Measurements from ENCODE around the gene PCDH12.

The PCDH12 gene

DNA sequence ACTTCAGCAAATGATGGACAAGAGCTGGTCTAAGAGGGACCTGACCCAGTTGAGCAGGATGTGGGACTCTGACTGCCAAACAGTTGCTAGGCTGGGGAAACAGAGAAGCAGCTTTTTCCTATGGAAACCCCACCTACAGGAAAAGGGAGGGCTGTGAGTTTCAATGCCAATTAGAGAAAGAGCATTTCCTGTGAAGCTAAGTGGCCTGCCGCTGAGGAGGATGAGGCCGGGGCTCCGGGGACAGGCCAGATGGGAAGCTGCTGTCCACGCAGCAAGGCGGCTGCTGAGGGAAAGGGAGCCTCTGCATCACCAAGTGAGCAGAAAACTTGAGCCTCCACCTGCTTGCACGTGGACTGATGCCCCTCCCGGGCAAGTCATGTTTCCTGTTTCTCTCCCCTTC lies at the start of gene PCDH12:
TSS of gene PCDH12 (minus strand) at position 90 of the 400 bp plus-strand sequence. CDS start 351 bp downstream, outside the sequence.
- no peak for DNase-seq (ENCODE audit: low read depth, low spot score)

DNA sequence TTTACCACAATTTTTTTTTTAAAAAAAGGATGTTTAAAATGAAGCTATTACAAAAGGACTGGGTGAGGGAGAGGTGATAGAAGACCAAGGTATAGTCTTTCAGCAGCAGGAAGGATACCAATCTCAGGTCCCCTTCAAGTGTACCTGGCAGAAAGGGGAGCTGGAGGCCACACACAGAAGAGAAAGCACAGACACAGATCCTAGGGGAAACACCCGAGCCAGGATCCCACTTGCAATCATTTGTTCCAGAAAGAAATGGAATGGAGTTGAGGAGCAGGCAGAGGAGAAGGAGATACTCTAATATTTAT lies 49.2 kb upstream of the PCDH12 start:
- DNase-seq (ENCODE audit: low read depth, low spot score): no peak

DNA sequence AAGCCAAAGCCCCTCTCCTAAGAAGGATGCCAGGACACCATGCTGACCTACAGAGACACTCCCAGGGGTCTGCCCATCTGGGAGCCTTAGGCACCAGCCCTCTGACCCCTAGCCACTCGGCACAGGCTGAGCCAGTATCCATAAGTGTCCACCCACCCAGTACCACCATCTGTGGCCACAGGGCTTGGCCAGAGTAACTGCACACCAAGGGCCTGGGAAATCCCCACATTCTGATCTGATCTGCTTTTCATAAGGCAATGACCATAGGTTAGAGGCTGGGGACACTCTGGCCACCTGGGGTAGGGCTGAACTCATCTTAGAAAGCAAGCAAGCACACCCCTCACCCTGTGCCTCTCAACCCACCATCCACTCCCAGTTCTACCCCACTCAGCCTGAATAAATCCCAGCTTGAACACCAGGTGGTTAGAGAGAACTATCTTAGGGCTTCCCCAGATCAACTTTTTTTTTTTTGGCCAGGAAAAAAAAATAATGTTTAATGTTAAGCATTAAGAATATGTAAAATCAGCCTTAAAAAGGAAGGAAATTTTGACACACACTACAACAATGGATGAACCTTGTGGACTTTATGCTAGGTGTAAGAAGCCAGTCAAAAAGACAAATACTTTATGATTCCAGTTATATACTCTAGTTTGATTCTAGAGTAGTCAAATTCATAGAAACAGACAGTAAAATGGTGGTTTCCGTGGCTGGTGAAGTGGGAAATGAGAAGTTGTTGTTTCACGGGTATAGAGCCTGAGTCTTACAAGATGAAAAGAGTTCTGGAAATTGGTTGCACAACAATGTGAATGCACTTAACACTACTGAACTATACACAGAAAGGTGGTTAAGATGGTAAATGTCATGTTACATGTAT lies 48.6 kb upstream of the PCDH12 start:
- no peak for DNase-seq (ENCODE audit: low read depth, low spot score)

DNA sequence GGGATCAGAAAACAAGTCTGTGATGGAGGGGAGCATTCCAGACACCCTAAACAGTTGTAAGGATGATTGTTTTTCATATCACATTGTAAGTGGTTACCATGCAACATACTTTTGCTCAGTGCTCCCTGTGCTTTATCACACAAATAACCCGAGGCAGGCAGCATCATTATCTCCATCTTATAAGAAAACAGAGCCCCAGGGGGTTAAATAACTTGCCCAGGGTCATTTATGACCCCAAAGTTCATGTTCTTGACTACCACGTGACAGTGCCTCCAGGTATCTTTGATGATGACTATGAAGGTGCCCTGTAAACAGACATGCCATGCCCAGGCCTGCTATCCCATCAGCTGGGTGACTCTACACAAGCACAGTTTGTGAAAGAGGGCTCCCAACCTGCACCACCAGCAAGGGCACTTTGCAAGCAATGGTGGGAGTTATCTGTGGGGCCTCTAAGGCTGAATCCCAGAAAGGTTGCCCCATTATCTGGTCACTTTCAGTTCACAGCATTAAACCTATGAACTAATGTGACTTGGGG lies 45.3 kb upstream of the PCDH12 start:
- DNase-seq (ENCODE audit: low read depth, low spot score): no peak

DNA sequence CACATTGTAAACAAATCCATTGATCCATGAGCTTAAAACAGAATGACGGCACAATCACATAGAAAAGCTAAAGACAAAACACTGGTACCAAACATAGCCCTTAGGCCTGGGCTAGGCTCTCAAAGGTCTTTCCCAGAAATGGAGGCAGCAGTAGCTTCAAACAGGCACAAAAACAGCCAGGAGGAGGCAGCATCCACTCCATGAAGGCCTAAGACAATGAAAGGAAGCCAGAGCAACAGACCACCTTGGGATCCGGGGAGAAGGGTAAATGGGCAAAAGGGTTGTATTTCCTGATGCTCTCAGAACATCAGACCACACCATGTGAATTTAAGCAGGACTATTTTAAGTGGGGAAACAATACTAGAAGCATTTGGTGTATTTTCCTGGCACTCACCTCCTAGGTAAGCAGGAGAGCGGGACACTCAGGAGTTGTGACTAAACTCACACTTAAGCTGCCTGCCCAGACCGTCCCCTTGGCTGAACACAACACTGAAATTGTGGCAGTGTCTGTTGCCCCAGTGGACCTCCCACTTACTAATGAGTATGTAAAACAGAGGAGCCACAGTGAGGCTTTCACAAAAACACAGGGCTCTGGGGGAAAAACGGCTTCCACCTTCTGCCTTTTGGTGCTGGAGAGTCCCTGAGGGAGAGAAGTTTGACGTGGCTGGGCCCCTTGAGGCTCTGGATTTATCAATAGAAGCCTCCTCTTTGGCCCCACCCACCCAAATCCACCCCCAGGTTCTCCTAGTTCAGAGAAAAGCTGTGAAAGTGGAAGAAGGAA lies 42.9 kb upstream of the PCDH12 start:
- DNase-seq (ENCODE audit: low read depth, low spot score): no peak

DNA sequence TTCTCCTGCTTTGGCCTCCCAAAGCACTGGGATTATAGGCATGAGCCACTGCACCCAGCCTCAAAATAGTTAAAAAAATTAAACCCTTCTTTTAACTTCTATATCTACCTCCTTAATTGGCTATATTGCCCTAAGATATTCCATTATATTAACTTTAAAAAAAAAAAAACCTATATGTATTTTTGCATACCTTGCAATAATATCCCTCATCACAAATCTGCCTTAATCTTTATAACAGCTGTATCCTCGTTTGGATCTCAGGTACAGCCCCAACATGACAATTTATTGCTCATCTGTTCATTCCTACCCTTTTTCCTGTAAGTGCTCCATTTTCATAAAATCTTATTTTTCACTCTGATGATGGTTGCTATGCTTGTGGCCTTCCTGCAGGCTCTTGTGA lies 42.2 kb upstream of the PCDH12 start:
- no peak for DNase-seq (ENCODE audit: low read depth, low spot score)

DNA sequence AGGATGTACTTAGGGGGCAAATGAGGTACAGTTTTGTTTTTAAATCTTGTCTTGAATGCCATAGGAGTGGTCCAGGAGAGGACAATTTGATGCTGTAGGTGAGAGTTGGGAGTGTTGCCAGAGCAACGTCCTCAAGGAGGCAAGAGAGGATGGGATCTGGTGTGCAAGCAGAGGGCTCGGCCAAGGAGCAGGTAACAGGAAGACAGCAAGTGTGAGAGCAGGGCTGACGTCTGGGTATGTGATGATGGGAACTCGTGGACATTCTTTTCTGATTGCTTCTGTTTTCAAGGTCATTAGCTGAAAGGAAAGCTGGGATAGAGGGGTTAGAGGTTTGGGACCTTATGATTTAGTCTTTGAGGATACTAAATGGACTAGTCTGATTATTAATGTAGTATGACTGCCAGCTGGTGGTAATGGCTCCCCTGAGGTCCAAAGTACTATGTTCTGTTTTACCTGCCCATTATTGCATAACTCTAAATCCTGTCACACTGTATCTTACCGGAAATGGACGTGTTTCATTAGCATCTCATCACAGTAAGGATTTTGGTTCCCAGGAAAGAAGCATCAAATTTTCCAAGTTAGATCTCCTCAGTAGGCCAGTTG lies 39.5 kb upstream of the PCDH12 start:
- no peak for DNase-seq (ENCODE audit: low read depth, low spot score)

DNA sequence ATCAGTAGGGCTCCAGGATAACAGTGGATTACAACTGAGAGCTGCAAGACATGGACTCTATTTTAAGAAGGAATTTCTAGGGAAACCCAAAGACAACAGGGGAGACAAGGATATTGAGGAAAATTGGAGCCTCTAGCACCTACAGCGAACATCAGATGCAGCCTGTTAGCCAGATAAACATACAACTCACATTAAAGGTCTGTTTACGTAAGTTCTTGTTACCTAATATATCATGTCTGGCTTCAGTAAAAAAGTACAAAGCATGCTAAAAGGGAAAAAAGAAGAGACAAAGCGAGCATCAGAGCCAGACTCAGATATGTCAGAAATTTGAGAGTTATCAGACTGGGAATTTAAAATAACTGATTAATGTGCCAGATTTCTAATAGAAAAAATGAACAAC lies 37.7 kb upstream of the PCDH12 start:
- DNase-seq (ENCODE audit: low read depth, low spot score): no peak

DNA sequence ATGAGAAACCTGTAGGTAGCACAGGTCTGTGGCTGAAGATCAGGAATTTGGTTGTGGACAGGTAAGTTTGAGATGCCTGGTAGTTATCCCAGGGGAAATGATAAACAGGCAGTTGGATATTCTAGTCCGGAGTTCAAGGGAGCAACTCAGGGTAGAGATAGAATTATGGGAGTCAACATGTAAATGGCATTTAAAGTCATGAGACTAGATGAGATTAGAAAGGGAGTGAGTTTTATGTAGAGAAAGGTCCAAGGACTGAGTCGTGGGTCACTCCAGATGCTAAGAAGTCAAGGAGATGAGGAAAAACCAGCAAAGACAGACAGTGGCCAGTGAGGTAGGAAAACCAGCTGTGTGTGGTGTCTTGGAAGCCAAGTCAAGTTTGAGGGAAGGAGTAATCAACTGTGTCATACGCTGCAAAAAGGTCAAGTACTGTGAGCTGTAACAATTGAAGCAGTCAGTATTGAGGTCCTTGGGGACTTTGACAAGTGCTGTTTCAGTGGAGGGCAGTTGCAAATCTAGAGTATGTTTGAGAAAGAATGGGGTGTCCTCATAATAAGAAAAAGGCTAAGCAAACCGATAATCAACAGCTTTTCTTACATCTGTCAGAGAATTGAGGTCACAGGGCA lies 36.6 kb upstream of the PCDH12 start:
- no peak for DNase-seq (ENCODE audit: low read depth, low spot score)

DNA sequence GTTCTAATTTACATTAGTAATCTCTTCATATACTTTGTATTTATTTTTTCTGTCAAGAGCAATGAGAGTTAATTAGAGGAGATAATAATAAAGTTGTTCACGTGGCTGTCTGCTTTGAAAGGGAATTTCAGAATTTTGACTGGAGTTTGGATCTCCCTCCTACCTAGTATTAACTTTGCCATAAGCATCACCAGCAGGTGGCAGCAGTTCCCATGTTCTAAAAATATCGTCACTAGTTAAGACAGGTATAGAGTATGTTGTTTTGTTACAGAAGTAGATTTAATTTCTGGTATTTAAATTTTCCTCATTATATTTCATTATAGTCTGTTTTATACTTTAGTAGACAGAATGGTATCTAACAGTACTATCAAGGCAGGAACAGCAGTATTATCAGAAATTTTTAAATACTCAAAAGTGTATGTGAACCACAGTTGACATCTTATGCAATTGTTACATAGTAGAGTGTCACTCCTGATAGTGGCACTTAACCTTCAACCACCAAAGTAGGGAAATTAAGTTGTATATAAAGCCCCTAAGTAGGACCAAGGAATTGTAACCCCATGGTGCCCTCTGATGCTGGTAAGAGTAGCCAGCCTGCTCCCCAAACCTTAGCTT lies 34.5 kb upstream of the PCDH12 start:
- DNase-seq (ENCODE audit: low read depth, low spot score): no peak

DNA sequence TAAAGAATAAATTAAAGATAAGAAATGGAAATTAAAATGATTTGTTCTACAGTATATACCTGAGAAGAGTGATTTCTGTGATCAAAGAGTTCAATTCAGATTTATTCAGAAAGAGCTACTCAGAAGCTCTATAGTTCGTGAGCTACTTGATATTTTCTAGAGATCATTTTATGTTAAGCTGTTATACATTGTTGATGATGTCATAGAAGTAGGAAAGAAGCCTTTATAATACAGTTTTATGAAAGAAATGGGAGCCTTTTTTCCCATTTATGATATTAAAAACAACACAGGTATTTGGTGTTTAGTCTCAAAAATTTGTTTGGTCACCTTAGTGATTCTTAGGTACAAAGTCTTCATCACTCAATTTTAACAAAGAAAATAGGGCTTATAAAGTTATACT lies 31.7 kb upstream of the PCDH12 start:
- DNase-seq (ENCODE audit: low read depth, low spot score): no peak

DNA sequence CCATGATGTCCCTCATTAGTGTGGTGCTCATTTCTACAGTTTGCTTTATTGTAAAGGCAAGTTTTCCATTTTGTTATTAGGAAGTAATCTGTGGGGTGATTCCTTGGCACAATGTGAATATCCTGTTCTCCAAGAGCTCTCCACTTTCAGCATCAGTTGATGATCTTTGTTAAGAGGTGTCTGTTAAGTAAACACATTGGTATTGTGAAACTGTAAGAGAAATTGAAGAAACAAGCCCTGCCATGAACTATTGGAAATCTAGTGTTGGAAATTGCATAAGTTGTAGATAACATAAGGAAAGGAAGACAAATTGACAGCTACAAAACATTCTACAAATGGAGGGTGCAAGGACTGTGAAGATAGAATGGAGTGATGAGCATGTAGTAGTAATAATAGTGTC lies 28.1 kb upstream of the PCDH12 start:
- DNase-seq (ENCODE audit: low read depth, low spot score): no peak

DNA sequence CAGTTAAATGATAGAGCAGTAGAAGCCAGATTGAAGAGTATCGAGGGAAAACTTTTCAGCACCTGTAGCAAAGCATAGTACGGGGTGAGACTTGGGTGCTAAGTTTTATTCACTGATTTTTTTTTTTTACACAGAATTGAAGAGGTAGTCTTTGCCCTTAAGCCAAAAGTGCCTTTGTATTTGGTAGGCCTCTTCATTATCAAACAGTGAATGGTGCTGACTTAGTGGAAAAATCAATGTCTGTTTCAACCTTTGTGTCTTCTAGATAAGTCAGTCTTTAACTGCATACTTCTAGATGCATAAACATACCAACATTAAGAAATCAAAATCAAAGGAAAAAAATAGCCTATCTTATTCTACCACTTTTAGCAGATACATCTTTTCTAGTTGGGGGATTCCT lies 24.6 kb upstream of the PCDH12 start:
- no peak for DNase-seq (ENCODE audit: low read depth, low spot score)

DNA sequence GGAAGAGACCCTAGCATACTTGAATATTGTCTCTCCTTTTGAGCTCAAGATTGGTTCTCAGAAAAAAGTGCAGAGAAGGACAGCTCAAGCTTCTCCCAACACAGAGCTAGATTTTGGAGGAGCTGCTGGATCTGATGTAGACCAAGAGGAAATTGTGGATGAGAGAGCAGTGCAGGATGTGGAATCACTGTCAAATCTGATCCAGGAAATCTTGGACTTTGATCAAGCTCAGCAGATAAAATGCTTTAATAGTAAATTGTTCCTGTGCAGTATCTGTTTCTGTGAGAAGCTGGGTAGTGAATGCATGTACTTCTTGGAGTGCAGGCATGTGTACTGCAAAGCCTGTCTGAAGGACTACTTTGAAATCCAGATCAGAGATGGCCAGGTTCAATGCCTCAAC lies 20.4 kb upstream of the PCDH12 start:
- DNase-seq (ENCODE audit: low read depth, low spot score): no peak

DNA sequence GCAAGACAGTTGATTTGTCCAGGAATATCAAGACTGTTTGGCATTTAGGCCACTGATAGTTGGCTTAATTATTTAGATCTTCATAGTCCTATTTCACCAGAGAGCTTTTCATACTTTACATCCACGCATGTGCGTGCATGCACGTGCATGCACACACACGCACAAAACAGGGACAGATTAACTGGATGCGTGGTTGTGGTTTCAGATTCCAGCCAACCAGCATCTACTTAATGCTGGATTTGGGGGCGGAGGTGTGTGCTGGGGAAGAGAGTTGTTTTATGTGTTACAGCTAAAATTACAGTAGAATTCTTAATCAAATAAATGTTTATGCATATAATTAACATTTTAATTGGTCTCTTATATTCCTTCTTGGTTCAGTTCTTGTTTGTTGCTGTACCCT lies 18.2 kb upstream of the PCDH12 start:
- DNase-seq (ENCODE audit: low read depth, low spot score): no peak

DNA sequence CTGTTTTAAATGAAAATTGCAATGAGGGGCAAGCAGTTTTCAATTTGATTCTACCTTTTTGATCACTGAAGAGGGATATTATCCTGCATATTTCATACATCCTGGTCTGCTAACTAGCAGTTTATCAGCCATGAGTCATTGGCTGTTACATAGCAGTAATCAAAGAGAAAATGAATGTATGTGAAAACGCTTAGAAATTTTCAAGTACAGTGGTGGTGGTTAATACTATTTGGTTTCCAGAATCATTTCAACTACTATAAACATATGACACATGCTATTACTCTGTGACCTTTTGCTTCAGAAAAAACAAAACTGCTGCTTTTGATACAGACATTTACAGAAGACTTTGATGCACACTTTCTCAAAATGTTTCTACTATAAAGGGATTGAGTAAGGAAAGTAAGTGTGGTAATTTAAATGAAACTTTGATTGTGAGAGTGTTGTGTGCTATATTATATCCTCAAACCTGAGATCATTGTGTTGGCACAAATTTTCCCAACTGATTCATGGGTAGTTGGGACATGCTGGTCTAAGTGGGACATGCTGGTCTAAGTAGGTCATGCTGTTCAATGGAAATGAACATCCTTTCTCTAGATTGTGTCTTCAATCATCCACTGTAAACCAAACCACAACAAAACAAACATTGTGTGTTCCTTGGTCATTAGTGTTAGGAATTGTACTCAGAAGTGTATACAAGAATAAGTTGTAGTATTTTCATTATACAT lies 16.0 kb upstream of the PCDH12 start:
- no peak for DNase-seq (ENCODE audit: low read depth, low spot score)

DNA sequence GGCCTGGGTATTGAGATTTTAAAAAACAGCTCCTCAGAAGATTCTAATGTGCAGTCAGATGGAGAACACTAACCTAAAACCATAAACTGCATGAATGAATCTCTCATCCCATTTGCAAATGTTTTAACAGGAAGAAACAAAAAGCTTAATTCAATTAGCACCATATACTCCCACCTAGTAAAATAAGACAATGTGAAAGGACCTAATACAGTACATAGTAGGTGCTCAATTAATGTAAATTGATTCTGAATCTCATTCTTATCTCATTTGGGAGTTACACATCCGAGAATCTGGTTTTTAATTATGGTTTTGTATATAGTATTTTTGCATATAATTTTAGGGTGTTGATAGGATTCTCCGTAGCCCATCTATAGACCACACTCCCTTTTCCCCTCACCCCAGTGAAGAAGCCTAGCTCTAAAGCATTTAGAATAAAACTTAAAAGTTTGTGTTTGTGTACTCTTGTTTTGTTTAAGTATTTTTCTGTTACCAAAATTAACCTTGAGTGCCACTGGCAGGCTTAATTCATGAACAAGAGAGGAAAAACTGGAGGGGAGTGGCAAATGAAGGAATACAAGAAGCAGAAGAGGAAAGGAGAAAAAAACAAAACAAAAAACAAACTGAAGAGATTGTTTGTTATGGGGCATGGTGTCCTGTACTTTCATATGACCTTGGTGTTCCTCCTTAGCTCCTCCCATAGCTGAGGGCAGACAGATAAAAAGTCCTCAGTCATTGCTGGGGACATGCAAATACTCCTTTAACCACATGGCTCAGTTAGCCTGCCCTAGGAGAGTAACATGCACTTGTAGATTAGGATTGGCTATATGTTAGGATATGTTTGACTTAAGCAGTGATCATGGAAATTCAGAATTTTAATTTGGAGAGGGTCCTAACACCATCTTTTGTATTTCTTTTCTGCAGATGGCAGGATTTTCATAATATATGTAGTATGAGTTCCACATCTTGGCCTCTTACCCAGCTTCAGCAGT lies 12.1 kb upstream of the PCDH12 start:
- DNase-seq (ENCODE audit: low read depth, low spot score): no peak

DNA sequence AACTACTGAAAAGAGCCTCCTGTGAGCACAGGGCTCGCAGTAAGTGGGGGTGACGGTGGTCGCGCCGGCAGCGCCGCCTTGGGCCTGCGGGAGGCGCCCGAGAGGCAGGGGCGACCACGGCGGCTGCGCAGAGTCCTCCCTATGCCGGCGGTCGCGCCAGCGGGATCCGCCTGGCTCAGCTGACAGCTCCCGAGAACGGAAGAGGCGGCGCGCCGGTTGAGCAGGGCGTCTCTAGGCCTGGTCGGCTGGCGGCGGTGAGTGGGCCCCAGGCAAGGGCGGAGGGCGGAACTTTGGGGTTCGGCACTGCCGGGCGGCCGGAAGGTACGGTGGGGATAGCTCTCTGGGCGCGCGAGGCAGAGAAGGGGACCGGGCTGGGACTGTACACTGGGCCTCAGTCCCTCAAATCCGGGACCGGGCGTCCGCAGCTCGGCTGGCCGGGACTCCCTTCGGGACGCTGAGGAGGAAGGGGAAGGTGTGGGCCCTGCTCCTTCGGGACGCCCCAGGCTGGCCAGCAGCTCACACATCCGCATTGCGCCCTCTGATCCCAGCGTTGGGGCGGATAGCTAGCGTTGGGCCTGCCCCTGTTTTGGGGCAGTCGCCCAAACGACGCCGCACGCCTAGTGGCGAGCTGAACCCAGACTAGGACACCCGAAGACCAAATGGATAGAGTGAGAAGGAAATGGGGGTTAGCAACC lies 11.1 kb upstream of the PCDH12 start, which contains the start of gene RNF14:
TSS of gene RNF14 (plus strand) at position 192 of the 695 bp plus-strand sequence. CDS start 4,484 bp downstream, outside the sequence.
- DNase-seq (ENCODE audit: low read depth, low spot score): peak; percentile 77

DNA sequence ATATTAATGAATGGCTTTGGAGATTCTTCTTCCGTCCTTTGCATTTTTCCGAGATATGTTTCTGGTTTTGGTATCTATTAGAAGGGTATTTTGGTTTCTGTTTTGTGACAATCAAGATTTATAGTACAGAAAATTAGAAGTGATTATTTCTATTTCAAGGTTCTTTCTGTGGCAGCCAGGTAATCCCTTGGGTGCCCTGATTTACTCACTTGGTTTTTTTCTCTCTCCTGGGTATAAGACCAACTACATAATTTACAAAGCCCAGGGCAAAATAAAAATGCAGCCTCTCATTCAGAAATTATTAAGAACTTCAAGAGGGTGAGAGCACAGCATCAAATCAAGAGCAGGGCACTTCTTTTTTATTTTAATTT lies 8.9 kb upstream of the PCDH12 start:
- DNase-seq (ENCODE audit: low read depth, low spot score): no peak

All from brain pericyte (primary cell).